ENCODE results near the gene STX2. TPM values are rescaled to one million over a fixed set of nuclear protein-coding genes. Genes with fewer than 3 reads are reported as not detected.

STX2 gene
- total RNA-seq, 1 donor from 2014 or later = 33.0 TPM

GRCh38 chr12:130879212-130879686 lies 40.2 kb upstream of the STX2 start:
- Histone ChIP-seq H3K4me3 (ENCODE audit: insufficient read depth, low read depth, low read length) (no peak overlapping the region), H3K27me3 (ENCODE audit: insufficient read depth, low read length) (no peaks in the 10 kb centered on the region), H2AFZ (ENCODE audit: low read depth, low read length) (no peak overlapping the region), H3K9ac (ENCODE audit: low read length) (no peak overlapping the region), H3K4me1 (ENCODE audit: insufficient read depth, low read length) (peaks cover 5% of the 10 kb centered on the region), H3K27ac (ENCODE audit: low read depth, low read length) (no peak overlapping the region), H3K79me2 (ENCODE audit: insufficient read depth, low read length) (peaks cover 13% of the 10 kb centered on the region), H4K20me1 (ENCODE audit: insufficient read depth, low read length) (peaks cover 52% of the 10 kb centered on the region), H3K9me3 (ENCODE audit: insufficient read depth, low read depth, low read length) (no peaks in the 10 kb centered on the region), H3K4me2 (ENCODE audit: low read length) (no peak overlapping the region), H3K36me3 (ENCODE audit: insufficient read depth, low read length) (peaks cover 30% of the 10 kb centered on the region)
- FAIRE-seq = no peak
- Mint-ChIP-seq H3K4me1 (ENCODE audit: low read depth, unreplicated experiment) (peaks cover 14% of the 10 kb centered on the region), H3K36me3 (ENCODE audit: low read depth, unreplicated experiment) (peaks cover 18% of the 10 kb centered on the region), H3K27ac (ENCODE audit: unreplicated experiment) (no peak overlapping the region), H3K9me3 (ENCODE audit: unreplicated experiment) (no peaks in the 10 kb centered on the region), H3K4me3 (ENCODE audit: unreplicated experiment) (no peak overlapping the region), H3K27me3 (ENCODE audit: low read depth, unreplicated experiment) (no peaks in the 10 kb centered on the region)
- DNase-seq (ENCODE audit: low read depth) = no peak
- TF ChIP-seq EZH2 (IDR thresholded peaks at IDR 0.05; ENCODE audit: insufficient read depth, low read length) (no peak), CTCF (IDR thresholded peaks at IDR 0.05; ENCODE audit: insufficient read depth, low read depth, low read length) (no peak)

DNA sequence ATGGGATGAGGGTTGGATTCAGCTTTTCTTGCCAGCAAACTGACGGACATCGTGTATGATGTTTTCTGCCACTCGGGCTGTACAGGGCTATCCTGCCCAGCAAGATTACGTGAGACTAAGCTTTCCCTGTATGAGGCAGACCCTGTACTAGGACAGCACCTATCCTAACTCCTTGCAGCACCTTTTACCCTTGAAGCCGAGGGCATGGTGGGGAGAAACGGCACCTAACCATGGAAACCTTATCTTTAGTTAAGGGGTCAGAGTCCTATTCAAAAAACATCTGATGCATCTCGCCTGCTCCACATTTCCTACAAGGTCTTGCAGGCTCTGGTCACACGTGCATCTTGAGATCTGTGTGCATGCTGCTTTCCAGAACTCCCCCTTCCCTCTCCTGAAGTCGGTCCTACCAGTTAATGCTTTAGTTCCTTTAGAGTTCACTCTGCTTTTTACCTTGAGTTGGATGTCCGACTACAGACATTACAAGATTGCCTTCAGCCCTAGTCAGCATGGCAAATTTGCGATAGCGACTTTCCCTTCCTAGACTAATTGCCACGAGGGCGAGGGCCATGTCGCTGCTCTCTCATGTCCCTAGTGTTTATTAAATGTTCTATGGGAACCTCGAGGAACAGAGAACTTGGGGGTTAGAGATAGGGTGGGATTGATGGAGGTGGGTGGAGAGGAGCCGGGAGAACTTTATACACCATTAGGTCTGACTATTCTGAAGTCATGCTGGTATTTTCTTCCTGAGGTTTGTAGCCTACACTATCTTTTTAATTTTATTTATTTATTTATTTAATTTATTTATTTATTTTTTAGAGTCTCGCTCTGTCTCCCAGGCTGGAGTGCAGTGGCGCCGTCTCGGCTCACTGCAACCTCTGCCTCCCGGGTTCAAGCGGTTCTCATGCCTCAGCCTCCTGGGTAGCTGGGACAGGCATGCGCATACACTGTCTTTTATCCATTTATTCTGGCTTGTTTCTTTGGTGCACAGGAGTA lies 39.4 kb upstream of the STX2 start:
- peaks cover 21% of the 10 kb centered on the region for H3K36me3 Mint-ChIP-seq (ENCODE audit: low read depth, unreplicated experiment)
- H3K27ac Mint-ChIP-seq (ENCODE audit: unreplicated experiment) = no peak overlapping the region
- no peak overlapping the region for H2AFZ ChIP-seq (ENCODE audit: low read depth, low read length)
- H3K27ac ChIP-seq (ENCODE audit: low read depth, low read length) = no peak overlapping the region
- peaks cover 21% of the 10 kb centered on the region for H3K79me2 ChIP-seq (ENCODE audit: insufficient read depth, low read length)
- TF ChIP-seq EZH2 (IDR thresholded peaks at IDR 0.05; ENCODE audit: insufficient read depth, low read length) (no peak), CTCF (IDR thresholded peaks at IDR 0.05; ENCODE audit: insufficient read depth, low read depth, low read length) (no peak)
- no peak overlapping the region for H3K4me2 ChIP-seq (ENCODE audit: low read length)
- peaks cover 37% of the 10 kb centered on the region for H3K36me3 ChIP-seq (ENCODE audit: insufficient read depth, low read length)
- H3K27me3 Mint-ChIP-seq (ENCODE audit: low read depth, unreplicated experiment) = no peaks in the 10 kb centered on the region
- H3K9me3 Mint-ChIP-seq (ENCODE audit: unreplicated experiment) = no peaks in the 10 kb centered on the region
- peaks cover 16% of the 10 kb centered on the region for H3K4me1 Mint-ChIP-seq (ENCODE audit: low read depth, unreplicated experiment)
- FAIRE-seq (no peak), DNase-seq (ENCODE audit: low read depth) (no peak)
- peaks cover 60% of the 10 kb centered on the region for H4K20me1 ChIP-seq (ENCODE audit: insufficient read depth, low read length)
- no peak overlapping the region for H3K4me3 Mint-ChIP-seq (ENCODE audit: unreplicated experiment)
- no peak overlapping the region for H3K9ac ChIP-seq (ENCODE audit: low read length)
- H3K4me3 ChIP-seq (ENCODE audit: insufficient read depth, low read depth, low read length) = no peak overlapping the region
- peaks cover 7% of the 10 kb centered on the region for H3K4me1 ChIP-seq (ENCODE audit: insufficient read depth, low read length)
- no peaks in the 10 kb centered on the region for H3K27me3 ChIP-seq (ENCODE audit: insufficient read depth, low read length)
- H3K9me3 ChIP-seq (ENCODE audit: insufficient read depth, low read depth, low read length) = no peaks in the 10 kb centered on the region
